SKM-1 (cell line): ENCODE measurements around the gene FAM222A.

ENCODE experiments used
- DNase-seq: peaks from one replicate; lab custom pipeline; 2025; ENCODE audit not compliant: unreplicated experiment; lab: John Stamatoyannopoulos, UW

FAM222A gene

DNA sequence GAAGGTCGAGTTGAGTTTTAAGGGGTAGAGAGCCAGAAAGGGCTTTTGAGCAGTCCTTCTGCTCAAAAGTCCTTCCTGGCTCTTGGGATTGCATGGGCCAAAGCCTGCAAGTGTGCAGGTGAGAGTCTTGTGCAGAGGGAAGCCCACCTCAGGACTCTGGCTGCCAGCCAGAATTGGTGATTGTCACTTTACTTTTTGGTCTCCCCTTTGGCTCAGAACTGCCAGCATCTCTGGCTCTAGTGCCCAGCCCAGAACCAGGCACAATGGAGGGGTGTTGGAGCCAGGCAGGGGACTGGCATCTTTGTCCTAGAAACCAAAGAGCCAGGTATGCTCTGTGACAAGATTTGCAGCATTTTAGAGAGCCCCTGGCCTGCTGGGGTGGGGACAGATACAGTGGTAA lies 23.5 kb downstream of the FAM222A start:
- DNase-seq, result no peak

DNA sequence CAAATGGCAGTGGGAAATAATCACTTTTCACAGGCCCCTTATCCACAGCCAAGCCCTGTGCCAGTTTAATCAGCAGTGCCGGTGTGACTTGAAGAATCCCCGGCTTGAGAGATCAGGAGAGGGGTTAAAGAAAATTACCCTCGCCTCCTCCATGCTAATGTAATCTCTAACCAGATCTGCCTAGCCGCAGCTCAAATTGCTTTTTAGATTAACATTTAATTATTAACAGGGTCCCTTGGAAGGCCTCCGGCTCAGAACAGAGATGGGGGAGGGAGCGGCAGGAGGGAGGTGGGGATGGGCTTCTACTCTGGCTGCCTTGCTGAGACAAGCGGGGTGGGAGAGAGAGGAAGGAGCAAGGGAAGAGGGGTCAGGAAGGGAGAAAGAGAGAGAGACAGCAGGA lies 24.0 kb downstream of the FAM222A start:
- DNase-seq, result no peak

DNA sequence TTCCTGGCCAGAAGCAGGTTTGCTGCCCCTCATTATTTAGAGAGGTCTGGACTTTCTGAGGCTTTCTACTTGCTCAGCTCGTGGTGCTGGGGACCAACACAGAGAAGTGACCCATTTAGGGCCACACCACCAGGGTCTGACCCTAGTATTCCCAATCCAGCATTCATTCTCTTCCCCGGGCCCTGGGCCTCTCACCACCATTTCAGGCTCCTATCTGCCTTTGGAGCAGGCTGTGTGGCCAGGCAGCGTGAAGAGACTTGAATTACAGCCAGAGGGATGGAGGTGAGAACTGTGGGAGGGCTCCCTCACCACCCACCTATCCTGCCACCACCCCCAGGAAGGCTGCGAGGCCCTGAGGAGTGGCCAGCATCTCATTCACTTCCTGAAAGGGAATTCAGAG lies 24.6 kb downstream of the FAM222A start:
- no peak for DNase-seq

DNA sequence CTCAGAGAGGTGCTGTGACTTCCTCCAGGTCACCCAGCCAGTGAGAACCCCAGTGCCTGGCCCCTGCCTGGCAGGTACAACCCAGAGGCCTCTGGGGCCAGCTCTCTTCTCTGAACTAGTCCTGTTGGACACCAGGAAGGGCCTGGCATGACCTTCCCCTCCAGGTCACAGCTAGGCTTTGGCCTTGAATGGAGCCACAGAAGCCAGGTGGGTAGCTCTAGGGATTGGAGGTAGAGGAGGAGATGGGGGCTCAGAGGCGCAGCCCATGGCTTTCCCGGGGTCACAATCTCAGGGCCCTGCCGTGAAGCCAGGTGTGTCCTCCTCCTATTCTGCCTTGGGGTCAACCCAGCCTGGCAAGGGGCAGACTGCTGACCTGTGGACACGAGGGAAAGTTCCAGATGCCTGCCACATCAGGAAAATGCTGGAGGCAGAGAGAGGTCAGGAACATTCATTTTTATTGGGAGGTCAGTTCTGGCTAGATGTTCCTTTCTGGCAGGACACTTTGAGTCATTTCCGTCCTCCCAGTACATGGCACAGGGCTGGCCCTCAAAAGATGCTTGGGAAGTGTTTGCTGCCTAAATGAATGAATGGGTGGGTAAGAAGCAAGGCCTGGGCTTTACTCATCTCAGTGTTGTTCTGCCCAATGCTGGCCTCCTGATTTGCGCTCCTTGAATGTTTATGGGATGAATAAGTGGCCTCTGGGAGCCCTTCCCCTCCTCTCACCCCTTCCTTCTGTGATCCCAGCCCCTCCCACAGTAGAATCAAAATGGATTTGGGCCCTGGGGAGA lies 25.4 kb downstream of the FAM222A start:
- no peak for DNase-seq

DNA sequence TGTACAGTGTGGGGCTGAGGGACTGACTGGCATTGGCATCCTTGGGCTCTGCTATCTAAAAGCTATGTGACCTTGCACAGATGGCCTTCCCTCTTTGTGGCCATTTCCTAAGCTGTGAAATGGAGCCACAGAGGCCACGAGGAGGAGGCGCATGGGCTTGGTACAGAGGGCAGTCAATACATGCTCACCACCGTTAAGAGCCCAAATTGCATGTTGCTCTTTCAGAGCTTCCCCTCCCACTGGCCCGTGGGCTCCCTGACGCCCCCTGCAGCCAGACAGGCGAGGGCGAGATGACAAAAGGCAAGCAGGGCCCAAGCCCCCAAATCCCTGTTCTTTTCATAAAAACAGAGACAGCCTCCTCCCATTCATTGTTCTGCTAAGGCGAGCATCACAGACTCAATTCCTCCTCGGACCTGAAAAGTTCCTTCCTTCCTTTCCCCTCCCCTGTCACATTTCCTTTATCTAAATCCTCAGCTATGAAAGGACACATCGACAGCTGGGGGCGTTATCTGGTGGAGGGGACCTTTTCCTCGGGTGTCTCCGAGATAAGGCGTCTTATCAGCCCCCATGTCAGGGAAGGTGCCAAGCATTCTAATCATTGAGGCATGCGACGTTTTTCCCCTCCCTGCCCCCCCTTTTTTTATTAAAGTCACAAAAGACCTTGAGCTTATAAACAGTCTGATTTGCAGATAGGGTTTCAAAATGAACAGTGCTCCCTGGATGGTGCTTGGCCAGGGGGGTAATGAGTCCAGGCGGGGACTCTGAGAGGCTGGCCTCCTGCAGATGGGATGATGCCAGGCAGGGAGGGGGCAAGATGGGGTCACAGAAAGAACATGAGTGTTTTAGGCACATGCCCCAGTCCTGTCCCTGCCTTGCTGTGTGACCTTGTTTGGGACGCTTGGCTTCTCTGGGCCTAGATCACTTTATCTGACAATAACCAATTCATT lies 26.4 kb downstream of the FAM222A start:
- no peak for DNase-seq

DNA sequence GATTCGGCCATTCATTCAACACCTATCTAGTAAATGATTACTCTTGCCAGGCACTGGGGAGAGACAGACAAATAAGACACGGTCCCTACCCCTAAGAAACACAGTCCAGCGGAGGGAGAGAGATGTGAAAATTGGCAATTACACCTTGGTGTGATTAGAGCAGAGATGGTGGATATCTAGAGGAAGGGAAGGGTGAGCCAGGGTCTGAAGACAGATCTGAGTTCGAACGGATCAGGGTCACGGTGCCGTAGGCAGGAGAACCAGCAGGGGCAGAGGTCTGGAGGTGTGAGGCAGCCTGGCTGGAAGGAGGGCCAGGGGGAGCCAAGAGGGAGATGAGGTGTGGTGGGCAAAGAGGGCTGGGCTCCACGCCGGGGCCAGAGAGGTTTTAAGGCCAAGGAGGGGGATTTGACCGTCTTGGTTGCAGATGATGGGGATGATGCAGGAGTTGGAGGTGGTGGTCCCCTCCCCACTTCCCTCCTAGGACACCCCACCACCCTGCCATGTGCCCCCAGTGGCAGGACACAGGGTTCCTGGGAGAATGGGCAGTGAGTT lies 27.1 kb downstream of the FAM222A start:
- no peak for DNase-seq

DNA sequence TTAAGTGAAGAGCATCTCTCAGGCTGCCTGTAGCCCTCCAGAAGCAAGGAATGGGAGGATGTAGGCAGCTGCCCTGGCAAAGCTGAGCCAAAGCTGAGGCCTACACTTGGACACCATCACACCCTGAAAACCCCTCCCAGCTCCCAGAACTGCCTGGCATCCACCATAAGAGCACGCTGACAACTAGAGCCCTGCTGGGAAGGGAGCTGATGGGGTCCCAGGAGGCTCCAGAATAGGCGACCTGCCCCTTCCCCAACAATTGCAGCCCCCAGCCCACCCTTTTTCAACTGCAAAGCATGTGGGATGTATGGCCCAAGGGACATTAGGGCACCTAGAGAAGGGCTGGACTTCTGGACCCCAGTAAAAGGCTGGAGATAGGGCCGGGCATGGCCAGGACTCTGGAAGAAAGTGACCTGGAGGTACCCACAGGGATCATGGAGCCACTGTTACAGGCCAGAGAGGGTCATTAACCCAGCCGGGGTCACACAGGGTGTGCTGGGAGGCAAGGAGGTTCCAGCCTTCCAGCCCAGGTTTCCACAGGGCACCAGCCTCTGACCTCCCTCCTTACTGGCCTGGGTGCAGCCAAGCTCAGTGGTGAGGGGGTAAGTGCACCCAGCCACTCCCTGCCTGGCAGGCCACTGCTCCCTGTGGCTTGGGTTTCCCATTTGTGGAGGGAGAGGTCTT lies 27.8 kb downstream of the FAM222A start:
- DNase-seq, result no peak

DNA sequence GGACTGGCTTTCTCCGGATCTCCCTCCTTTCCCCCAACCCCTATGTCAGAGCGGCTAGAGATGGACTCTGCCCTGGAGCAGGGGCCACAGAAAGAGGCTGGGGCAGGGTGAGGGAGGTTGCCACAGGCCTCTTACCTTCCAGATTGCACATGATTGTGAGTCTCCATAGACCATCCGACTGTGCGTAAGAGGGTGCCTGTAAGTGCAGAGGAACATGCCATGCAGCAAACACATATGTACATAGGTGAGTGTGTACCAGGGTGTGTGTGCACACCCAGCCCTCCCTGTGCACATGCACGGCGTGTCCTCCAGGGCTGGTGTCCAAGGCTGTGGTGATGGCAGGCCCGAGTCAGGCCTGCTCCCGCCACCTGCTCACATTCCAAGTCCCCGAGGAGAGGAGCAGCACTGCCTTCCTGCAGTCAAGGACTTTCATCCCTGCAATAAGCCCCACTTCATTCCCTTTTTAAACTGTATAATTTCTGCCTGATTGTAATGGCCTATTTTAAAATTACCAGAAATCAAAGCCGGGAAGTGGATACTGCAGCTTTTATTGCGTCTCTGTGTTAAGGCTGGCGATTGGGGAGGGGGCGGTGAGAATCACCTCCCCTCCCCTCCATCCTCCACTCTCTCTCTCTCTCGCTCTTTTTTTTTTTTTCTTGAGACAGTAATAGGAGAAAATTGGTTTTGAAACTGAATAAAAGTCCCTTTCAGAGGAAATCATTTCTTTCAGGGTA lies 28.5 kb downstream of the FAM222A start:
- DNase-seq, result no peak

DNA sequence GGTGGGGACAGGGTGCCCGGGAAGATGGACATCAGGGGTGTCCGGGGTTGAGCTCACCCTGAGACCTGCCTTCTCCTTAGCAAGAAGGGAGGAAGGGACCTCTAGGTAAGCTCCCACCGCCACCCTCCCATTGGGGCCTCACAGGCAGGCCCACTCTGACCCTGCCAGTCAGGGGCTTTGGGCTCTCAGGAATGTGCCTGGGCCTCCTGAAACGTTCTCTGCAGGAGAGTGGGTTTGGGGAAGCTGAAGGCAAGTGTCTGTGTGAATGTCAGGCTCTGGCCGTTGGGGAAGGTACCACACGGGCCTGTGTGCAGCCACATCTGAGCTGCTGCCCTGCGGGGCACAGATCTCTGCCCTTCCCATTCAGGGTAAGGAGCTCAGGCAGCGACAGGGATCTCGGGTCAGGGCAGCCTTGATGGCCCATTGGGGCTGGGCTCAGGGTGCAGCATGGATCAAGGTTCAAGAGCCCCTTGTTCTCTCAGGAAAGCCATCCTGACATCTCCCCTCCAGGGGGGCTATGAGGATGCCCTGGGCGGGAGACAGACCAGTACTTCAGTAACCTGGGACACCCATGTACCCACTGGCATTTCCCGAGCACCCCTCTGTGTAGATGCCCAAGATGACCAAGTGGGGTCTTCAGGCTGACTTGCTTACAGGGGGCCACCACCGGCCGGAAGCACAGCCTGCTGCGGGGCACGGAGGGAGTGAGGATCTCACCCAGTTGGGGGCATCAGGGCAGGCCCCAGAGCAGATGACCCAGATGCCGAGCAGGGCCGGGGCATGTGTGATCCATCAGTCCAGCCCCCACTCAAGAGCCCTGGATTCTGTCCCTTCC lies 29.7 kb downstream of the FAM222A start:
- DNase-seq, result no peak

DNA sequence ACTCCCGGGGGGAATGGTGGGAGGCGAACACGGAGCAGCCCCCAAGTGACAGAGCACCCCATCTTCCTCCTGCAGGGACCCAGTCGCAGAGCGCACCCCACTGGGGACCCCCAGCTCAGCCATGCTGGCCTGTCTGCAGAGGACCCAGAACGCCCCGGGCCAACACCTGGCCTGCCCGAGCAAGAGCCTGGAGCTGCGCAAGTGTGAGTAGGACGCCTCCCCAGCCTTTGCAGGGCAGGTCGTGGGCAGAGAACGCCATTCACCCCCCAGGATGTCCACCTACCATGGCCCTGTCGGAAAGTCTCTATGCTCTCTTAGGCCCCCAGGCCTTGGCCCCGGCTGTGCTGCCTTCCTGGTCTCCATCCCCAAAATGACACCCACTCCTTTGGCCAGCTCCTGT lies 30.4 kb downstream of the FAM222A start:
- DNase-seq, result no peak

DNA sequence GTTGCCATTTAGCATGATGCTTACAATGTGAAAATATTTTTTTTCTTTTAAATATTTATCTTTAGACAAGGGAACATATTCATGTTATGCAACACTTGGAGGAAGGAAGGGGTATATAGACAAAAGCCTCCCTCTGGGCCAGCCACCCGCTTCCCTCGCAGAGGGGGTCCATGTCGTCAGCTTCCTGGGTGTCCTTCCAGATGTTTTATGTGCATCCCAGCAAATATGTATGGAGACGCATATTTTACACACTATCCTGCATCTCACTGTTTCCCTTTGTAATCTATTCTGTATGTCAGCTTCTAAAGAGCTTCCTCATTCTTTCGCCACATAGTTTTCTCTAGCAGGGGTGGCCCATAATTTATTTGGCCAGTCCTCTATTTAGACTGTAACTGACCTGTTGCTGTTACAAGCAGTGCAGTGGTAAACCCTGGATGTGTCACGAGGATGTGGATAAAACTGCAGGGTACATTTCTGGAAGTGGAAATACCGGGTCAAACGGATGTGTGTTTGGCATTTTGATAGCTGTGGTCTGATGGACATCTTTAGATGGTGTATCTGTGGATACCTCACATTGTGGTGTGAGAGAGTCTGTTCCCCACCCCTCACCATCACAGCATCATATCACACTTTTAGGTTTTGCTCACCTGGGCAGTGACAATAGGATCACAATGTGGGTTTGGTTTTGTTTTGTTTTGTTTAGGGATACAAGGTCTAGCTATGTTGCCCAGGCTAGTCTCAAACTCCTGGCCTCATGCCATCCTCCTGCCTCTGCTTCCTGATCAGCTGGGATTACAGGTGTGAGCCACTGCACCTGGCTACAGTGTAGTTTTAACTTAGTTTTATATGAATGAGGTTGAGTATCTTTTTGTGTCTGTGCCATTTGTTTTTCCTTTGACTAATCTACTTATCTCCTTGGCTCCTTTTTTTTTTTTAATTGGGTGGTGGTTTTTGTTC lies 31.6 kb downstream of the FAM222A start:
- DNase-seq, result no peak

DNA sequence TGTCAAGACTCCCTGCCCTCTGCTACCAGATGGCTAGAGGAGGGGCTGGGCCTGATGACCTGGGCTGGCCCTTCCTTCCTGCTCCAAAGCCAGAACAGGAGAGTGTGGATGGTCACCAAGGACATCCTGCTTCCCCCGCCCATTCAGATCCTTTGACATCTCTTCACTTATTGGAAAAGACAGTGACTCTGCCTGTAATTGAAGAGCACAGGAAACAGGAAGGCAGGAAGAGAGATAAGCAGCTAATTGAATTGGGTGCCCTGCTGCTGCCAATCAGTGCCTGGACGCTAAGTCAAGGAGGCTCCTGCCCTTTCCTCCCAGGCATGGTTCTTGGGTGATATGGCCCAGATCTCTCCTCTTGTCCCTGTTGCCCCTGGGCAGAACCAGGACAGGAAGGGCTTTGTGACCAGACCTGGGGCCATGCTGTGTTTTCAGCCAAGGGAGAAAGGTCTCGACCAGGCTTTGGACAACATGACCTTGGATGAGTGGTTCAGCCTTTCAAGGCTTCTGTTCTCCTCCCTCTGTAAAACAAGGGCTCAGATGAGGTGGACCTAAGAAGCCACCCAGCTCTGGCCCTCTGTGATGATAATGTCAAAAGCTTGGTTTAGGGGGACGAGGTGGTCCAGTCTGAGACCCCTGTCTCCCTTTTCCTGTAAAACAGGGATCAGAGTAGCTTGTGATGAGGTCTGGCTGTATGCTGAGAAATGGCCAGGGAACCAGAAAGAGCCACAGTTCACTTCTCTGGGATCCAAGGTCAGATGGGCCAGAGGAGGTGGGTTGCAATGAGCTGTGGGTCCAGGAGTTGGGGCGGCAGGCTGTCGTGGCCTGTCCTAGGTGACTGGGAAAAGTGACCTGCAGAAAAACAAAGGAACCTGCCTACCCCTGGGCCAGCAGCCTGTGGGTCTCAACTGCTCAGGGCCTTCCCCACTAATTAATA lies 38.8 kb downstream of the FAM222A start:
- no peak for DNase-seq

DNA sequence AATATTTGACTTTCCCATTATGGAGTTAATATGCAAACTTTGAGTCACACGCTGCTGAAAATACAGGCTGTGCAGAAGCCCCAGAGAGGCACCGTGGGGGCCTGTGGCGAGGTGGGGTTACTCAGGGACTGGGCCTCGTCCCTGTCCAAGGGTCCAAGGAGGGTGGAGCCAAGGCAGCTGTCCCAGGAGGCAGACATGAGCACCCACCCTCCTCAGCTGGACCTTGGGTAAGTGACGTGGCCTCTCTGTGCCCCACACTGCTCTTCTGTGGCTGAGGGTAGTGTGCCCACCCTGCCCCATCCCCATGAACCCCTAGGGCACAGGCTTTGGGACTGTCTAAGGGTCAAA lies 39.4 kb downstream of the FAM222A start:
- DNase-seq, result no peak

DNA sequence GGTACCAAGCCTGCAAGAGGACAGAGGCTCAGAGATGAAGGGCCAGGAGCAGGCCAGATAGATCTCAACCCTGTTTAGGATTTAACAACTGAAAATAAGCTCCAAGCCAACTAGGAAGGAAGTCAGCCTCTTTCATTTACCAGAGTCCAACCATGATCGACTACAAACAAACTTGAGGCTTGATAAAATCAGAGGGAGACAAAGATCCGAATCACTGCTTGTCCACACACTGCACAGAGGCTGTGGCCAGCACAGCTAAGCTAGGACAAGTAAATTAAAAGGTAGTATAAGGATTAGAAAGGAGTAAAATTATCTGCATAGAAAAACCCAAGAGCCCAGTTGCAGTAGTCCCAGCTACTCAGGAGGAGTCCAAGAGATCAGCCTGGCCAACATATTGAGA lies 40.3 kb downstream of the FAM222A start:
- no peak for DNase-seq

DNA sequence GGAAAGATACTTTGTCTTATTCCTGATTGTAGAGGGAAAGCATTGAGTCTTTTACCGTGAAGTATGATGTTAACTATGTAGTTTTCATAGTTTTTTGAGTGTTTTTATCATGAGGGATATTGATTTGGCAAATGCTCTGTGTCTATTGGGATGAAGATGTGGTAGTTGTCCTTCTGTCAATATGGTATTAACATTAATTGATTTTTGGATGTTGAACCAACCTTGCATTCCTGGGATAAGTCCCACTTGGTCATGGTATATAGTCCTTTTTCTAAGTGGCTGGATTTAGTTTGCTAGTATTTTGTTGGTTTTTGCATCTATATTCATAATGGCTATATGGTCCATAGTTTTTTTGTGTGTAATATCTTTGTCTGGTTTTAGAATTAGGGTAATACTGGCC lies 42.8 kb downstream of the FAM222A start:
- DNase-seq, result no peak

DNA sequence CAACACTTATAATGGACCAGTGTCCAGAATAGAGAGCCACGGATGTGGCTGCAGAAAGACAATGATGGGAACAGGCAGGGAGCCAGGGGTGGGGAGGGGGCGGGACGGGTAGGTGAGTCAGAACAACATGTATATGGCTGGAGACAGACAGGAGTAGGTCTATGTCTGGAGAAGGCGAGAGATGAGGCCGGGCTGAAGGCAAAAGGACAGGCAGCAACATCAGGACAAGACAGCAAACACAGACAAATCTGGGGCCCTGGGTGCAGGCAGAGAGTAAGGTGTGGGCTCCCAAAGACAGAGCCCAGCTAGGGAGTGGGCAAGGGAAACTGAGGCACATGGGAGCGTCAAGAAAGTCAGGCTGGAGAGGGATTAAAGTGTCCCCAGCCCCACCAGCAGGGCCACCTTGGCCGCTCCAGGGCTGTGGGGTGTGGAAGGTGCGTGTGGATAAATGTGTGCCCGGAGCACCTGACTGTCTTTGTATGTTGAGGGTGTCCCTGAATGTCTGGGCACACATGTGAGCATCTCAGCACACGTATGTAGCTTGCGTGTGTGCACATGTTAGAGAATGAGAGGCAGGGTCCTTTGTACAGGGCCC lies 44.1 kb downstream of the FAM222A start:
- no peak for DNase-seq
